ENCODE measurements around the gene GPR83. TPM values are rescaled to one million over a fixed set of nuclear protein-coding genes. Genes with fewer than 3 reads are reported as not detected.

Gene GPR83
- total RNA-seq (2021) (0.06 TPM in 1 of 2 replicates, not detected in the other), Bru-seq, nascent RNA (percentile 20 among the genes with signal in this experiment), BruChase-seq, experiment 1, labeled RNA remaining after a 2-hour chase (percentile 19 among the genes with signal in this experiment), BruChase-seq, experiment 2, labeled RNA remaining after a 6-hour chase (percentile 21 among the genes with signal in this experiment)
- long read RNA-seq, result 0 reads

DNA sequence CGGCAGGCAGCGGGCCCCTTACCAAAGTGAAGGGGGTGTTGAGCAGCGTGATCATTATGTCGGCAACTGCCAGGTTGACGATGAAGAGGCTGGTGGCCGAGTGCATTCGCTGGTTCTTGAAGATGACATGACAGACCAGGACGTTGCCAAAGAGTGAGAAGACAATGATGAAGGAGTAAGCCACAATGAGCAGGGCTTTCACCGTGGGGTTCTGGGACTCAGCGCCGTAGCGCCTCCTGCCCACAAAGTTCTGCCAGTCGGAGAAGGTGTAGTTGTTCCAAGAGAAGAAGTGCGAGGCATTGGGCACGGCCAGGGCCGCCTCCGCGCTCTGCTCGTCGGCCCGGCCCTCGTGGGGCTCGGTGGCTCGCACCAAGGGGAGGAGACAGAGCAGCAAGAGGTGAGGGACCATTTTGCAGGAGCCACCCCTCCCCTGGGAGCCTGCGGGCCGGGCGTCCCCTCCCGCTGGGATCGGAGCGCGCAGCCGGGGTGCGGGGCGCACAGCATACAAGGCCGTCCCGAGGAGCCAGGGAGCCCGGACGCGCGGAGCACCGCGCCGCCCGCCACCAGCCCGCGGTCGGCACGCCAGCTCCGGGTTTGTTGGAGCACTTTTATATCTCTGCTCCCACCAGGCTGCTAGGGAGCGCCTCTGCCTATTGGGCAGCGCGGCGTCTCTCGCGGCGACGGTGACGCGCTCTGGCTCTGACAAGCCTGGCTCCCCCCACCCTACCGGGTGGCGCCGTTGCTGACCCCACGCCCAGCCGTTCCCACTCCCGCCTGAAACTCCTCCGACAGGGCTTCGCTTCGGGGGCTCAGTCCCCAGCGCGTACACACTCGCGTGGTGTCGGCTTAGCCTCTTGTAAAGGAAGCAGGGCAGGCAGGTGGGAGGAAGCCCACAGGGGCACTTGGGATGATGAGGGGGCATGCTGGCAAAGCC lies at the start of gene GPR83:
TSS of gene GPR83 (minus strand) at position 581 of the 934 bp plus-strand sequence. CDS start at position 409, 172 bp downstream.
- Histone ChIP-seq H3K27me3 (replicated peaks; ENCODE audit: insufficient read depth, low read depth, low read length, poor library complexity) (peaks cover 51% of the 10 kb centered on the region), H3K4me1 (ENCODE audit: insufficient read depth, low read length, poor library complexity, severe bottlenecking) (peaks cover 13% of the 10 kb centered on the region), H3K27ac (ENCODE audit: low read depth, low read length, poor library complexity, severe bottlenecking) (no peak within 1 kb of the TSS), H3K4me3 (ENCODE audit: low read depth, low read length, poor library complexity, severe bottlenecking) (peak within 1 kb of the TSS; percentile 45), H3K36me3 (ENCODE audit: insufficient read depth, low read length, poor library complexity, severe bottlenecking) (no peaks in the 10 kb centered on the region), H3K9me3 (ENCODE audit: low read depth, low read length, poor library complexity, severe bottlenecking) (no peaks in the 10 kb centered on the region)
- ChIA-PET POLR2A (ENCODE audit: low non-redundant PET) (no interaction called here), CTCF (no interaction called here)
- no TSS peak for BruUV-seq (replicated peaks)
- intact Hi-C loops (cut with micrococcal nuclease; ENCODE audit: unreplicated experiment), result no loop called here
- peak; percentile 58 for DNase-seq (ENCODE audit: low spot score)
- TF ChIP-seq EZH2 (IDR thresholded peaks at IDR 0.05; ENCODE audit: borderline replicate concordance, low read depth, low read length, poor library complexity, severe bottlenecking), result peak; percentile 62
- TF ChIP-seq, protein P1, sequence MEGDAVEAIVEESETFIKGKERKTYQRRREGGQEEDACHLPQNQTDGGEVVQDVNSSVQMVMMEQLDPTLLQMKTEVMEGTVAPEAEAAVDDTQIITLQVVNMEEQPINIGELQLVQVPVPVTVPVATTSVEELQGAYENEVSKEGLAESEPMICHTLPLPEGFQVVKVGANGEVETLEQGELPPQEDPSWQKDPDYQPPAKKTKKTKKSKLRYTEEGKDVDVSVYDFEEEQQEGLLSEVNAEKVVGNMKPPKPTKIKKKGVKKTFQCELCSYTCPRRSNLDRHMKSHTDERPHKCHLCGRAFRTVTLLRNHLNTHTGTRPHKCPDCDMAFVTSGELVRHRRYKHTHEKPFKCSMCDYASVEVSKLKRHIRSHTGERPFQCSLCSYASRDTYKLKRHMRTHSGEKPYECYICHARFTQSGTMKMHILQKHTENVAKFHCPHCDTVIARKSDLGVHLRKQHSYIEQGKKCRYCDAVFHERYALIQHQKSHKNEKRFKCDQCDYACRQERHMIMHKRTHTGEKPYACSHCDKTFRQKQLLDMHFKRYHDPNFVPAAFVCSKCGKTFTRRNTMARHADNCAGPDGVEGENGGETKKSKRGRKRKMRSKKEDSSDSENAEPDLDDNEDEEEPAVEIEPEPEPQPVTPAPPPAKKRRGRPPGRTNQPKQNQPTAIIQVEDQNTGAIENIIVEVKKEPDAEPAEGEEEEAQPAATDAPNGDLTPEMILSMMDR (conservative IDR thresholded peaks at IDR 0.05; ENCODE audit: low read depth, low read length), result no peak

DNA sequence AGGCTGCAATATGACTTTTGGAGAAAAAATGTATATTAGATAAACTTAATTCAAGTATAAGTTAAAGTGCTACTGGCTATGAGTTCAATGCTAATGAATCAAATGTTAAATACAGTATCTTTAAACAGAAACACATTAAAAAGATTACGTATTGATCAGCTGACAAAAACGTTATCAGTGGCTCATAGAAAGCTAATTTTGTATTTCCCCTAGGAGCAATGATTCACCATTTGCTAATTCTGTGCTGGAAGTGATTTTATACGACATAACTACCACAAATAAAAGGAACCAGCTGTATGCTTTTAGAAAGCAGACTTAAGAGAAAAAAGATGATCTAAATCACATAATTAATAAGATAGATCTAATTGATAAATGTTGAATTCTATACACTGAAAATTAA lies 48.8 kb upstream of the GPR83 start:
- Histone ChIP-seq H3K4me1 (ENCODE audit: insufficient read depth, low read length, poor library complexity, severe bottlenecking) (no peaks in the 10 kb centered on the region), H3K27ac (ENCODE audit: low read depth, low read length, poor library complexity, severe bottlenecking) (no peak overlapping the region), H3K36me3 (ENCODE audit: insufficient read depth, low read length, poor library complexity, severe bottlenecking) (peaks cover 10% of the 10 kb centered on the region), H3K4me3 (ENCODE audit: low read depth, low read length, poor library complexity, severe bottlenecking) (no peak overlapping the region), H3K27me3 (replicated peaks; ENCODE audit: insufficient read depth, low read depth, low read length, poor library complexity) (no peaks in the 10 kb centered on the region), H3K9me3 (ENCODE audit: low read depth, low read length, poor library complexity, severe bottlenecking) (no peaks in the 10 kb centered on the region)
- intact Hi-C loops (cut with micrococcal nuclease; ENCODE audit: unreplicated experiment), result no loop called here
- POLR2A ChIA-PET (ENCODE audit: low non-redundant PET), result no interaction called here
- CTCF ChIA-PET, result no interaction called here
- no peak for TF ChIP-seq EZH2 (IDR thresholded peaks at IDR 0.05; ENCODE audit: borderline replicate concordance, low read depth, low read length, poor library complexity, severe bottlenecking)
- TF ChIP-seq, protein P1 (conservative IDR thresholded peaks at IDR 0.05; ENCODE audit: low read depth, low read length), result no peak
- no peak for DNase-seq (ENCODE audit: low spot score)
- BruUV-seq (replicated peaks), result no TSS peak

DNA sequence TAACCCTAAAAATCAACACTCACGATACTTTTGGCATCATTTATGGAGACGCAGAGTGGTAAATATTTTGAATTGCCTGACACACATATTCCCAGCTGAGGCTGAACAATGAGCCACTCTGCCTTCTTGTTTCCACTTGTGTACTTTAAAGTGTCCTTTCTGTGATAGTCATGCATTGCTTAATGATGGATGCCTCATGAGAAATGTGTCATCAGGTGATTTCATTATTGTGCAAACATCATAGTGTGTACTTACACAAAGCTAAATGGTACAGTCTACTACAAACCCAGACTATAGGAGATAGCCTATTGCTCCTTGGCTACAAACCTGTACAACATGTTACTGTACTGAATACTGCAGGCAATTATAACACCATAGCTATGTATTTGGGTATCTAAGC lies 48.2 kb upstream of the GPR83 start:
- Histone ChIP-seq H3K27me3 (replicated peaks; ENCODE audit: insufficient read depth, low read depth, low read length, poor library complexity) (no peaks in the 10 kb centered on the region), H3K4me1 (ENCODE audit: insufficient read depth, low read length, poor library complexity, severe bottlenecking) (no peaks in the 10 kb centered on the region), H3K4me3 (ENCODE audit: low read depth, low read length, poor library complexity, severe bottlenecking) (no peak overlapping the region), H3K36me3 (ENCODE audit: insufficient read depth, low read length, poor library complexity, severe bottlenecking) (peaks cover 10% of the 10 kb centered on the region), H3K27ac (ENCODE audit: low read depth, low read length, poor library complexity, severe bottlenecking) (no peak overlapping the region), H3K9me3 (ENCODE audit: low read depth, low read length, poor library complexity, severe bottlenecking) (no peaks in the 10 kb centered on the region)
- no peak for DNase-seq (ENCODE audit: low spot score)
- TF ChIP-seq EZH2 (IDR thresholded peaks at IDR 0.05; ENCODE audit: borderline replicate concordance, low read depth, low read length, poor library complexity, severe bottlenecking), result no peak
- TF ChIP-seq, protein P1 (conservative IDR thresholded peaks at IDR 0.05; ENCODE audit: low read depth, low read length), result no peak
- intact Hi-C loops (cut with micrococcal nuclease; ENCODE audit: unreplicated experiment), result no loop called here
- CTCF ChIA-PET, result no interaction called here
- POLR2A ChIA-PET (ENCODE audit: low non-redundant PET), result no interaction called here
- BruUV-seq (replicated peaks), result no TSS peak

Measured in A673 (cell line).